Stimulated activated CD8-positive, alpha-beta memory T cell treated with anti-CD3 and anti-CD28 coated beads, Interleukin-2, amount 100 ng/mL, for 48 hours (primary cell): ENCODE measurements around the gene SCNN1B.

Source experiments
- DNase-seq, 2 donors: peaks; one replicate each; pipeline ENCODE4 v3.0.0-alpha.2; 2020; ENCODE audit warnings: low read depth in 2 of 2

SCNN1B gene

DNA sequence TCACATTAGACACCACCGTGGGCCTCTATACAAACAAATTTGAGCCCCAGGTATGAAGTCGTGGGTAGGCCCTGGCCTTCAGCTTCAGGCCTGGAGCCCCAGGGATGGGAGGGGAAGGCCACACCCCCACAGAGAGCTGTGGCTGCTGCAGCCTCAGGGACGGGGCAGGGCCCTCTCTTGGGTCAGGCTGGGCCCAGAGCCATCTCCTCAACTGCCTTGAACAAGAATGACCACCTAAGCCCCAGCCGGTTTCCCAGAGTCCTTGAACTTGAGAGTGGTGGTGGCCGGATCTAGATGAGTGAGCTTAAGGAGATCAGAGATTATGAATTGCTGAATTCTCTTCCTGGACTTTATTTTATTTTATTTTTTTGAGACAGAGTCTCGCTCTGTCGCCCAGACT is 18.6 kb downstream of the SCNN1B start:
- DNase-seq = no peak

DNA sequence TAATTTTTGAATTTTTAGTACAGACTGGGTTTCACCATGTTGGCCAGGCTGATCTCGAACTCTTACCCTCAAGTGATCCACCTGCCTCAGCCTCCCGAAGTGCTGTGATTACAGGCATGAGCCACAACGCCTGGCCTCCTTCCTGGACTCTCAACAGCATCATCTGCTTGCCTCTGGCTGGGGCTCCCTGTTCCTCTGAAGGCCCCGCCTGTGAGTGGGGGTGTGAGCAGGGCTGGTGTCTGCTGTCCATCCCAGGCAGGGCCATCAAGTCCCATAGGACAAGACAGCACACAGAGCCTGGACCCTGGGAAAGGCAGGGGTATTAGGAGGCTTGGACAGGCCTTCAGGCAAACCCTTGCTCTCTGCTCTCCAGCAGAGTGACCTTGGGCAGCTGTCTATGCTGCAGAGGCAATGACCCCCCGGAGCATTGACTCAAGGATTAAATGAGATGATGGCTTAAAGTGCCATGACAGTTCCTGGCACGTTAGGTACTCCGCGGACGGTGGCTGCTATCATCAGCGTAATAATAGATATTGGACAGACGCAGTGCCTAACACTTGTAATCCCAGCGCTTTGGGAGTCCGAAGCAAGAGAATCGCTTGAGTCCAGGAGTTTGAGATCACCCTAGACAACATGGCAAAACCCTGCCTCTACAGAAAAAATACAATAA is 19.2 kb downstream of the SCNN1B start:
- DNase-seq = no peak

DNA sequence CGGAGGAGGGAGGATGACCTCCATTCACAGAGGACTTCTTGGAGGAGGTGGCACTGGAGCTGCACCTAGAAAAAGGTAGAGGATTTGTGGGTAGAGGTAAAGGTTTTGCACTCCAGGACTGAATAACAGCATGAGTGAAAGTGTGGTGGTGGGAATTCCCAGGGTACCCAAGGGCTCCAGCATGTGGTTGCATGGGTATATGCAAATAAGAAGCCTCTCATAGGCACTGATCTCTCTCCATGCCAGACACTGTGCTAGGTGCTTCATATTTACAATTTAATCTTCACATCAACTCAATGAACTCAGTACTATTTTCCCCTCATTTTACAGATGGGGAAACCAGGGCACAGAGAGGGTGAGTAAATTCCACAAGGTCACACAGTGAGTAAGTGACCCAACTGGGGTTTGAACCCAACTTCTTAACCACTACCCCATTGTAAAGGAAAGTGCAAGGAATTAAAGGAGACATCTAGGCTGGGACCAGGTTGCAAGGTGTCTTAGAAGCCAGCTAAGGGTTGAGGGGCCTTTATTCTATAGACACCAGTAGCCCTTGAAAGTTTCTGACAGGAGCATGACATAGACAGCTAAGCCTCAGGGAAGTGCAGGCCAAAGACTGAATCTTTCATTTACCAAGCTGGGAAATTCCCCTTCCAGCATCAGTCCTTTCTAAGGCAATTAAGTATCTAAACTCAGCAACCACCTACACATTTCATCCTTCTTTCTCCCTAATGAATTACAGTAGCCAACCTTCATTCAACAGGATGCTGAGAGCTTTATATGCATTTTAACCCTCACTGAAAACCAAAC is 21.3 kb downstream of the SCNN1B start:
- no peak for DNase-seq

DNA sequence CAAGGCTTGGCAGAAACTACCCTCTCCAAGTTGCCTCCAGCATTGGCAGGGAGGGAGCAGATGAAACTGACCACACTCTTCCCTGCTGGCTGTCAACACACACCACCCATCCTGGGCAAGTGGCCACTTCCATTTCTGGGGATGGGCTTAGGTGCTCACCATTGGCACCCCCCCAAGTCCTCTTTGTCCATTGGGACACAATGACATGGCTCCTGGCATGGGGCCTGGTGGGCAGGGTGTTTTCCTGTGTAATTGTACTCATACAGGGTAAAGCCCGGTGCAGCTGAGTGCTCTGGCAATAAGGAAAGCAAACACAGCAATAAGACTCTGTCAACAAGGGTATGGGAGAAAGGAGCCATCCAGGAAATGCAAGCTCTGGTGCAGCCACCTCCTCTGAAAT is 22.6 kb downstream of the SCNN1B start:
- DNase-seq = no peak

DNA sequence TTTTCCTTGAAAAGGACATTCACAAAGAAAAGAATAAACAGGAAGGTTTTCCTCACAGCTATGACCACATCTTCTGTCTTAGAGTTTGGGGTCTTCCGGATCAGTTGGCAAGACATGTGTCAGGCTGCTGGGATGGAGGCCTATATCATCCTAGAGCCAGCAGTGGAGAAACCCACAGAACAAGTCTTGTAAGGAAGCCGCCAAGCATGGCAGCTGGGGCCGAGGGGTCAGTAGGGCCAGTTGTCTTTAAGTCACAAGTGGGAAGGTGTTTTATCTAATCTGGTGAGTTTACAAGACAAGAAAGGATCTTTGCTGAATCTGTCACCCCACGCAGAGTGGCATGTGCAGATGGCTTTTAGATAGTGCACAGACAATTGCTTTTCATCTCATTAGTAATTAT is 25.7 kb downstream of the SCNN1B start:
- DNase-seq = no peak

DNA sequence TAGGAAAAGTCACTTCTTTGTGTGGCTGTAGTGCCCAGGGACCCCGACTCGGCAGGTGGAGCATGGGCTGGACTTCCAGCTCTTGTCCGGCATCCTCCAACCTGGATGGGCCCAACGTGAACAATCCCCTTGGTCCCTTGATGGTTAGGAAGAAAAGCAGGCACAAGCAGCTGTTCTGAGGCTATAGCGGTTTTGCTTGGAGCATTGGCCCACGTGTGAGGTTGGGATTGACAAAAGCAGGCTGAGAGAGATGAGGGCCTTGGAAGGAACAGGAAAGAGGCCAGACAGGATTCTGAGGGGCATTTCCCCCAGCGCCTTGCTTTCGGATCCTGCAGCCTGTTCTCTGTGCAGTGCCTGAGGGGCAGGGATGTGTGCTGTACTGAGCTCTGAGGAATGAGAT is 28.1 kb downstream of the SCNN1B start:
- DNase-seq = no peak

DNA sequence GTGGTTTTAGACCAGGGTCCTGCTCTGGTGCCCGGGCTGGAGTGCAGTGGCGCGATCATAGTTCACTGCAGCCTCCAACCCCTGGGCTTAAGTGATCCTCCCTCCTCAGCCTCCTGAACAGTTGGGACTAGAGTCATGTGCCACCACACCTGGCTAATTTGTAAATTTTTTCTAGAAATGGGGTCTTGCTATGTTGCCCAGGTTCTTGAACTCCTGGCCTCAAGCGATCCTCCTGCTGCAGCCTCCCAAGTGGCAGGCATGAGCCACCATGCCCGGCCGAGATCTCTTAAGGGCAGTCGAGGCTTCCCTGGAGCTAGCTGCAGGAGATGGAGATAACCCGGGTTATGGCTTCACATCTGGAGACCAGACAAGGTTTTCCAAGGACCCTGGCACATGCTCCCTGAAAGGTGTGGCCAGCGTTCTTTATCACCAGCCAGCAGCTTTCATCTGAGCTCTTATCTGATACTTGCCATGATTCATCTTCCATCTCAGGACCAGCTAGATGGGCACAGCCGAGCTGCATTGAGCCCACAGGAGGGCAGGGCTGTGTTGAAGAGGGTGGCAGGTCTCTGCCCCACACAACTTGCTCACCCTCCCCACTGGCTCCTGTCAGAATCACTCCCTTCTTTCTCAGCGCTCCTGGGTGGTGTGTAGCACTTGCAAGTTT is 28.6 kb downstream of the SCNN1B start:
- DNase-seq = no peak

DNA sequence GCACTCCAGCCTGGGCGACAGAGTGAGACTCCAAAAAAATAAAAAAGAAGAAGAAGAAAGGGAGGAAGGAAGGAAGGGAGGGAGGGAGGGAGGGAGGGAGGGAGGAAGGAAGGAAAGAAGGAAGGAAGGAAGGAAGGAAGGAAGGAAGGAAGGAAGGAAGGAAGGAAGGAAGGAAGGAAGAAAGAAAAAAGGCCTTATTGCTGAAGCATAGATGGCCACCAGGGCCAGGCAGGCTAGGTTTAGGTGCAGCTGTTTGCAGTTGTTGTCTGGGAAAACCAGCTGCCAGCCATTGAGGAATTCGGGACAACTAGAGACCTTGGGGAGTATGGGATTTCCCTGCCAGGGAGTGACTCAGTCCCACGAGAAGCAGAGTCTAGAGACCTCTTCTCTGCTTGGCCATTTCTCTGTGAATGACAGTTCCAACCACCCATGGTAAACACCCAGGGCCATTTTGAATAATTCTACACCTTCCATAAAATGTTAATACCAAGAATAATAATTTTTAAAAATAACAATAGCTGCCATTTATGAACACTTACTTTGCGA is 31.0 kb downstream of the SCNN1B start:
- no peak for DNase-seq

DNA sequence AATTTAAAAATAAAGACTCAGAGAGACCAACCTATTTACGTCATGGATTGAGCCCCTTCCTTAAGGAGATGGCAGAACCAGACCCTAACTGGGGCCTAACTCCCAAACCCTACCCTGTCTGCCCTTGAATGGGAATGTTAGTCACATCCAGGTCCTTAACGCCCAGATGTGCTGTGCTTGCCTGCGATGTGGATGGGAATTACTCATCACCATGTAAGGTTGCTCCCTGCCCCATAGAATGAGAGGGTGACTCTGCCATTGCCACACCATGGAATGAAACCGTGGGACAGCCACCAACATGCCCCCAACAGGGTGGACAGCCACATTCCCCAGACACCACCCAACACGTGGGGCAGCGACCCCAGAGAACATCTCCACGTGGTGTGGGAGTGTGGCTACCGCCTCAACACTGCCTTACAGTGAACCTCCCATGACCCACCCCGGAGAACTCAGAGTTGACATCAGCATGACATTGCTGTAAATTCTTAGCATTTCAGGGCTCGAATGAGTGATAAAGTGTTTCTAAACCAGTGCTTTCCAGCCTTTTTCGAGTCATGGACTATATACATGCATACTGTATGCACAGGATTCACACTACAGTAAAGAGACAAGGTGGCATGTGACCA is 31.8 kb downstream of the SCNN1B start:
- no peak for DNase-seq

DNA sequence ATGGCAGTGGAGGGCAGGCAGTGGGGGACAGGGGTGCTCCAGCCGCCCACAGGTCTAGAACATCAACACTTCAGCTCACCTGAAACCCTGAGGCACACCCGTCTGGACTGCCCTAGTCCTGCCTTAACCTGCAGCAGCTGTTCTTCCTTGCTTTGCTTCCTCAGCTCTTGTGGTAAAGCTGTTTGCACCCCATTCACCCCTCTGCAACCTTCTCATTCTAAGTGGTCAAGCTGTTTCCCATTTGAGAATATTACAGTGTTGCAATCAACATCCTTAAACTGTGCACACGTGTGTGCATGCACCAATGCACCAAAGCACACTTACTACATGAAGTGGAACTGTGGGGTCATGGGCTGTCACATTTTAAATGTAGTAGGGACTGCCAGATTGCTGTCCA is 32.4 kb downstream of the SCNN1B start:
- DNase-seq = no peak

DNA sequence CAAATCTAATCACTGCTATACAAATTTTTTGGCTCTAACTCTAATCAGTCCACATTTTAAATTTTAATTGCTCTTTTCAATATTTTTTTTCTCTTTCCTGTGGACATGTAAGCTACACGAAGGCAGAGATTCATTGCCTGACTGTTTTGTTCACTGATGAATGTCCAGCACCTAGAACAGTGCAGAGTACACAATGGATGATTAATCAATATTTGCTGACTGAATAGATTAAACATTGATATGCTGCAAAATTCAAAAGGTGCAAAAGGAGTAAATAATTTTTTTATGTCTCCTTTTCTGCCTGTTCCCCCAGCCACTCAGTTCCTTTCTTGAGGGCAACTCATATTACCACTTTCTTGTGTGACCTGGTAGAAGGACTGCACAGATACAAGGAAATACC is 32.8 kb downstream of the SCNN1B start:
- no peak for DNase-seq

DNA sequence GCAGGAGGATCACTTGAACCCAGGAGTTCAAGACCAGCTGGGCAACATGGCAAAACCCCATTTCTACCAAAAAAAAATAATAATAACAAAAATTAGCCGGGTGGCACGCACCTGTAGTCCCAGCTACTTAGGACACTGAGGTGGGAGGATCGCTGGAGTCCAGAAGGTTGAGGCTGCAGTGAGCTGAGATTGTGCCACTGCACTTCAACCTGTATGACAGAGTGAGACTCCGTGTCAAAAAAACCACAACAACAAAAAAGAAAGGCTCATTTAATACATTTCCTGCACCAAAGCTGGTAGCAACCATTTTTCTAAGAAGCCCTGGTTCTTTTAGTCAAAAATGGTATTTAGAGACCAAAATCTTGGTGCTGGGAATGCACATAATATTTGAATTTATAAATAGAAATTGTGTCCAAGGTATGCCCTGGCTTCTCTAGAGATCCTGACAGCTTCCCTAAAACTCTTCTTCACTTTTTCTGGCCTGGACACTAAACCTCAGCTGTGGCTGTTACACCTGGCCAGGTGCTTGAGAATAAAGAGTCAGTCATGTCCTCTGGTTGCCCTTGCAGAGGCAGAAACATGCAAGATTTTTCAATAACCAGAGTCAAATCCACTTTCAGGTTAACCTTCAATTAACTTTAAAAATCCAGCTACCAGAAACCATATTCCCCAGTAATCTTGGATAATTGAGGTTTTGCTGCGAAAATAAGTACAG is 35.9 kb downstream of the SCNN1B start:
- no peak for DNase-seq

DNA sequence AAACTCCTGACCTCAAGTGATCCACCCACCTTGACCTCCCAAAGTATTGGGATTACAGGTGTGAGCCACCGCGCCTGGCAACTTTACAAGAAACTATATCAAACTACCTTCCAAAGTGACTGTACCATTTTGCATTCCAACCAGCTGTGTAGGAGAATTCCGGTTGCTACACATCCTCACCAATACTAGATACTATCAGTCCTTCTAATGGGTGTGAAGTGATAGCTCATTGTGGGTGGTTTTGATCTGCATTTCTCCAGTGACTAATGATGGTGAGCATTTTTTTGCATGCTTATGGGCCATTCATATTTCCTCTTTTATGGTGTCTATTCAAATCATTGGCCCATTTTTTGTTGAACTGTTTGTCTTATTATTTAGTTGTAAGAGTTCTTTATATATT is 37.7 kb downstream of the SCNN1B start:
- no peak for DNase-seq

DNA sequence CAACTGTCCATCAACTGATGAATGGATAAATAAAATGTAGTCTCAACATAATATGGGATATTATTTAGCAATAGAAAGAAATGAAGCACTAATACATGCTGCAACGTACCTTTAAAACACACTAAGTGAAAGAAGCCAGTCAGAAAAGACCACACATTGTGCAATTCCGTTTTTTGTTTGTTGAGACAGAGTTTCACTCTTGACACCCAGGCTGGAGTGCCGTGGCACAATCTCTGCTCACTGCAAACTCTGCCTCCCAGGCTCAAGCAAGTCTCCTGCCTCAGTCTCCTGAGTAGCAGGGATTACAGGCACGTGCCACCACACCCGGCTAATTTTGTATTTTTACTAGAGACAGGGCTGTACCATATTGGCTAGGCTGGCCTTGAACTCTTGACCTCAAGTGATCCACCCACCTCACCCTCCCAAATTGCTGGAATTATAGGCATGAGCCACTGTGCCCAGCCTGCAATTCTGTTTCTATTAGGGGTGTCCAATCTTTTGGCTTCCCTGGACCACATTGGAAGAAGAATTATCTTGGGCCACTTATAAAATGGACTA is 40.1 kb downstream of the SCNN1B start:
- no peak for DNase-seq

DNA sequence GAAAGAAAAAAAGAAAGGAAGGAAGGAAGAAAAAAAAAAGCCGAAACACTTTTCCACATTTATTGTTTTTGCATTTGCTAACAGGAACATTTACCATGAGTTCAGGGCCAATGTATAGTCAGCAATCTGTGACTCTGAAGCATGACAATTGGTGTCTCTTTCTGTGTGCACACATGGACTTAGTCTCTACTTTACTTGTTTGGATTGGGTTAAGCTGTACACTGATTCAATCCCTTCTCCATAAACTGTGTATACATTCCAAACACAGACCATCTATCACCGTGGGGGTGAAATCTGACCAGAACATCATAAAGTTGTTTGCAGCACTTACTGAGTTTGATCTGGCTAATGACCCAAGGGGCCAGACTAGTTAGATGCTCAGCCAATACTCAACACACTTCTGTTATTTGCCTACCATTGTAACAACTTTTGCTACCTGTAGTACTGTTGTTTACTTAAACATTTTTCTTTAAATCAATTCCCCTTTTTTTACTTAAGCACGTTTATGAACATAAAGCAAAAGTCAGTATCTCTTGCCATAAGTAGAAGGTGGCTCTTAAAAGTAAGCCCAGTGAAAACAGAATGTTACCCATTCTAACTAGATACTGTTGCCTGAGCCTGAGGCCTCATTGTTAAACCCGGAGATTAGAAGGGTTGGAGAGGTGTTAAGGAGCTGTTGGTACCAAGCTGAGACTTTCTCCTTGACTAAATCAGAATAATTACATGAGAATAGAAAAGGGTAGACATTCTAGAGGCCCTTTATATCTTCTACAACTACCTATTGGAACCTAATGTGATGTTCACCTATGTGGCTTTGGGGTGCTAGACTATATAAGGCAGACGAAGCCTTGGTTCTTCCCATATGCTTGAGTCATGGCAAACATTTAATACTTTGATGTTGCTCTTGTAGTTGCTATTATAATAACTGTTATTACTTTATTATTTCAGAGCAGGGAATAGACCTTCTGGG is 41.8 kb downstream of the SCNN1B start:
- no peak for DNase-seq

DNA sequence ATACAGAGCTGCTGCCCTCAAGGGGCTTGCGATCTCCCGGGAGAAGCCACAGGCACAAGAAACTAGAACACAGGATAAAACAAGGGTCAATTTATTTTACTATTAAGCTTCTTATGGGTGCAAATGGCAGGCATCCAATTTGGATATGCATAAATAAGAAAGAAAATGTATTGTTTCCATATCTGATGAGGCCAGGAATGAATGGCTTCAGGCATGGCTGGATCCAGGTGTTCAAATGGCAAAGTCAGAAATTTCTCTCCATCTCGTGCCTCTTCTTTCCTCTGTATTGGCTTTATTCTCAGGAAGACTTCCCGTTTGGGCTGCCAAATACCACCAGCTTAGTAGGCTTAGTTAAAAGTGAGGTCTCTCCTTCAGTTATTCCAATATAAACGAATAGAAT is 43.1 kb downstream of the SCNN1B start:
- no peak for DNase-seq

DNA sequence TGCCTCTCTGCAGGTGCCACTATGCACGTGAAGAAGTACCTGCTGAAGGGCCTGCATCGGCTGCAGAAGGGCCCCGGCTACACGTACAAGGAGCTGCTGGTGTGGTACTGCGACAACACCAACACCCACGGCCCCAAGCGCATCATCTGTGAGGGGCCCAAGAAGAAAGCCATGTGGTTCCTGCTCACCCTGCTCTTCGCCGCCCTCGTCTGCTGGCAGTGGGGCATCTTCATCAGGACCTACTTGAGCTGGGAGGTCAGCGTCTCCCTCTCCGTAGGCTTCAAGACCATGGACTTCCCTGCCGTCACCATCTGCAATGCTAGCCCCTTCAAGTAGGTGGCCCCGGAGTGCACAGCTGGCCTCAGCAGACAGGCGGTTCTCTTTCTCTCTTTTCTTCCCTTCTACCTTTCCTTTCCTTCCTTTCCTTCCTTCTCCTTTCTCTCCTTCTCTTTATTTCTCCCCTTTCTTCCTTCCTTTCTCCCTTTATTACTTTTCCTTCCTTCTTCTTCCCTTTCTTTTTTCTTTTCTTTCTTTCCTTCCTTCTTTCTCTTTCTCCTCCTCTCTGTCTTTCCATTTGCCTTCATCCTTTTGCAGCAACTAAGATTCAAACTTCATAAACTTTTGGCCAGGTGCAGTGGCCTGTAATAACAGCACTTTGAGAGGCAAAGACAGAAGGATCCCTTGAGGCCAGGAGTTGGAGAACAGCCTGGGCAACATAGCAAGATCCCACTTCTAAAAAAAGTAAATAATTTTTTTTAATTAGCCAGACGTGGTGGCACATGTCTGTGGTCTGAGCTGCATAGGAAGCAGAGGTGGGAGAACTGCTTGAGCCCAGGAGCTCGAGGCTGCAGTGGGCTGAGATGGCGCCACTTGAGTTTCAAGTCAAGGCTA is 46.7 kb downstream of the SCNN1B start:
- DNase-seq = no peak

DNA sequence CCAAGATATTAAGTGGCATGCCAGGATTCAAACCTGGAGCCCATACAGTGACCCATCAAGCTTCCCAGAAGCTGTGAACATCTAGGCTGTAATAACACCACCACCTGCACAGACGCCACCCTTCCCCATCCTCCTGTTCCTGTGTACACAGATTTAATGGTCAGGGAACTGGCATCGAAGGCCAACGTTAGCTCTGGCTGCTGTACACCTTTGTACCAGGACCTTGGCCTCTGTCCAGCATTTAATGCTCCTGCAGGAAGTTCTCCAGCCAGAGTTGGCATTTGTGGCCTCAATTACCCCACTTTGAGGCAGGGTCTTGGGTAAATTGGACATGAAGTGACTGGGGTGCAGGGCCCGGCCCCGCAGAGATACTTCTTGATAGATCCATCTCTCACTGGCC is 49.3 kb downstream of the SCNN1B start:
- DNase-seq = no peak

DNA sequence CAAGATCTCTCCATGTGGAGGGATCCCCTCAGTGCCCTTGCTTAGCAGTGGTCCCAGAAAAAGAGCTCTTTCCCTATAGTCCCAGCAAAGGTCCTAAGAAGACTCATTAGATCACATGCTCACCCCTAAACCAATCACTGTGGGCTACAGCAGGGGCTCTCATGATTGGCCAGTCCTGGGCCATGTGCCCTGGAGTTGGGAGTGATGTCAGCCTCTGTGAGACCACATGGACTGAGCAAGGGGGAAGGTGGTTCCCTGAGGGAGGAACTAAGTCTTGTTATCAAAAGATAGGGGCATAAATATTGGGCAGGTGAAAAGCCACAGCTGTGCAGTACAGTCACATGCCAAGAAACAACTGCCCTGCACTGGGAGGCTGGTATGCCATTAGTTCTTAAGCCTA is 51.3 kb downstream of the SCNN1B start:
- no peak for DNase-seq
